ENCODE results near the gene PARVB.
A peak's percentile ranks its signal among the peaks of the same experiment; 100 is the strongest.

PARVB gene

GRCh38 chr22:44179196-44179988, 155.3 kb downstream of the PARVB start:
- Histone ChIP-seq H2AFZ (ENCODE audit: low read depth, low read length) (no peak overlapping the region), H3K4me2 (ENCODE audit: low read length) (no peak overlapping the region), H3K9ac (ENCODE audit: low read length) (no peak overlapping the region)

GRCh38 chr22:44179989-44180705, 156.0 kb downstream of the PARVB start:
- Histone ChIP-seq H3K27ac (ENCODE audit: low read length) (no peak overlapping the region), H3K4me2 (ENCODE audit: low read length) (peak overlapping the region; percentile 82; the same call in 1 of the 2 replicates), H3K4me3 (ENCODE audit: low read length) (no peak overlapping the region), H3K27me3 (ENCODE audit: low read depth, low read length) (peaks cover 17% of the 10 kb centered on the region), H3K9me3 (ENCODE audit: insufficient read depth, low read length) (no peaks in the 10 kb centered on the region), H2AFZ (ENCODE audit: low read depth, low read length) (no peak overlapping the region), H4K20me1 (ENCODE audit: insufficient read depth, low read length) (no peaks in the 10 kb centered on the region), H3K36me3 (replicated peaks; ENCODE audit: low read depth, low read length) (no peaks in the 10 kb centered on the region), H3K4me1 (ENCODE audit: low read length) (peaks cover 36% of the 10 kb centered on the region), H3K9ac (ENCODE audit: low read length) (no peak overlapping the region), H3K79me2 (ENCODE audit: low read length) (no peaks in the 10 kb centered on the region)
- TF ChIP-seq EZH2phosphoT487 (IDR thresholded peaks at IDR 0.05; ENCODE audit: low read depth) = no peak
- TF ChIP-seq CTCF (IDR thresholded peaks at IDR 0.05; ENCODE audit: low read depth, low read length) = no peak

More at GRCh38 chr22:44179196-44179988, 155.3 kb downstream of the PARVB start:
- H3K27me3 ChIP-seq (ENCODE audit: low read depth, low read length) = peaks cover 17% of the 10 kb centered on the region
- no peak overlapping the region for H3K27ac ChIP-seq (ENCODE audit: low read length)
- H3K36me3 ChIP-seq (replicated peaks; ENCODE audit: low read depth, low read length) = no peaks in the 10 kb centered on the region
- H3K9me3 ChIP-seq (ENCODE audit: insufficient read depth, low read length) = no peaks in the 10 kb centered on the region
- no peak overlapping the region for H3K4me3 ChIP-seq (ENCODE audit: low read length)
- H3K79me2 ChIP-seq (ENCODE audit: low read length) = no peaks in the 10 kb centered on the region
- TF ChIP-seq EZH2phosphoT487 (IDR thresholded peaks at IDR 0.05; ENCODE audit: low read depth) = no peak
- no peak for TF ChIP-seq CTCF (IDR thresholded peaks at IDR 0.05; ENCODE audit: low read depth, low read length)
- peaks cover 29% of the 10 kb centered on the region for H3K4me1 ChIP-seq (ENCODE audit: low read length)
- H4K20me1 ChIP-seq (ENCODE audit: insufficient read depth, low read length) = no peaks in the 10 kb centered on the region

GRCh38 chr22:44180706-44181032, 156.6 kb downstream of the PARVB start, which contains the start of gene PARVG:
Gene PARVG (plus strand): TSS chr22:44180925. CDS start chr22:44183330, 2,405 bp downstream.
- TF ChIP-seq CTCF (IDR thresholded peaks at IDR 0.05; ENCODE audit: low read depth, low read length) = no peak
- TF ChIP-seq EZH2phosphoT487 (IDR thresholded peaks at IDR 0.05; ENCODE audit: low read depth) = no peak
- Histone ChIP-seq H3K9ac (ENCODE audit: low read length) (peak within 1 kb of the TSS; percentile 64), H3K79me2 (ENCODE audit: low read length) (no peaks in the 10 kb centered on the region), H3K27ac (ENCODE audit: low read length) (no peak within 1 kb of the TSS; the same call in 1 of the 2 replicates), H3K4me1 (ENCODE audit: low read length) (peaks cover 41% of the 10 kb centered on the region), H3K4me3 (ENCODE audit: low read length) (peak within 1 kb of the TSS; percentile 74), H4K20me1 (ENCODE audit: insufficient read depth, low read length) (no peaks in the 10 kb centered on the region), H3K27me3 (ENCODE audit: low read depth, low read length) (peaks cover 17% of the 10 kb centered on the region), H3K4me2 (ENCODE audit: low read length) (peak within 1 kb of the TSS; percentile 82), H3K36me3 (replicated peaks; ENCODE audit: low read depth, low read length) (no peaks in the 10 kb centered on the region), H3K9me3 (ENCODE audit: insufficient read depth, low read length) (no peaks in the 10 kb centered on the region), H2AFZ (ENCODE audit: low read depth, low read length) (peak within 1 kb of the TSS; percentile 67)
